H1 (cell line): ENCODE results near the gene CTU1. TPM values are rescaled to one million over a fixed set of nuclear protein-coding genes. Genes with fewer than 3 reads are reported as not detected.

Experiments used
- CTCF ChIA-PET: fragments of 300-600 bp; sonication (Branson Sonifier 250); formaldehyde crosslinking; loops from one replicate; lab custom pipeline; 2021; ENCODE audit not compliant: partially characterized antibody; lab: Charles Lee
- POLR2A ChIA-PET: fragments of 300-600 bp; sonication (Branson Sonifier 250); formaldehyde crosslinking; loops from one replicate; lab custom pipeline; 2021; ENCODE audit warnings: inconsistent platforms; ENCODE audit not compliant: partially characterized antibody; lab: Charles Lee
- DNase-seq, 2 experiments: peaks; one replicate each; pipeline versions ENCODE4 v3.0.0 to v3.0.0-alpha.2; 2010 to 2022; ENCODE audit warnings: low spot score in 2 of 2, low read depth in 1 of 2, mixed read lengths in 1 of 2
- FAIRE-seq: peaks from 2 replicates; lab custom pipeline; 2011; peaks lifted over from hg19 to GRCh38; lab: Jason Lieb, UNC
- H2AFZ ChIP-seq: 2 replicates; pipeline ENCODE4 v1.8.1; 2012; ENCODE audit warnings: low read length, inconsistent platforms
- H2AK5ac ChIP-seq: 2 replicates; pipeline ENCODE4 v1.6.1; 2013; ENCODE audit warnings: low read depth, low read length
- H2BK120ac ChIP-seq: replicated peaks from 2 replicates; pipeline ENCODE3; 2013; ENCODE audit warnings: low read depth, low read length, inconsistent platforms
- H2BK12ac ChIP-seq: 2 replicates; pipeline ENCODE4 v1.6.1; 2013; ENCODE audit warnings: low read depth, low read length
- H2BK15ac ChIP-seq: 2 replicates; pipeline ENCODE4 v1.6.1; 2013; ENCODE audit warnings: low read length
- H2BK20ac ChIP-seq: 2 replicates; pipeline ENCODE4 v1.6.1; 2013; ENCODE audit warnings: low read length
- H2BK5ac ChIP-seq: 2 replicates; pipeline ENCODE4 v1.6.1; 2013; ENCODE audit warnings: low read depth, low read length
- H3K14ac ChIP-seq: 2 replicates; pipeline ENCODE4 v1.6.1; 2013; ENCODE audit warnings: inconsistent platforms; ENCODE audit not compliant: insufficient read length
- H3K18ac ChIP-seq: 2 replicates; pipeline ENCODE4 v1.6.1; 2013; ENCODE audit warnings: low read length; ENCODE audit errors: extremely low read depth
- H3K23ac ChIP-seq: 2 replicates; pipeline ENCODE4 v1.6.1; 2013; ENCODE audit warnings: inconsistent platforms; ENCODE audit not compliant: insufficient read length
- H3K23me2 ChIP-seq: 2 replicates; pipeline ENCODE4 v1.6.1; 2013; ENCODE audit warnings: low read depth, low read length
- H3K27ac ChIP-seq: 2 replicates; pipeline ENCODE4 v1.6.1; 2011; ENCODE audit warnings: low read depth, low read length, inconsistent platforms
- H3K27me3 ChIP-seq, 4 experiments: replicated peaks in 1 of 4; 1 replicate in 1 of 4; 2 replicates in 3 of 4; pipeline versions ENCODE4 v1.6.1 to v1.8.1; 2011 to 2013; ENCODE audit warnings: low read length in 3 of 4, mild to moderate bottlenecking in 3 of 4, inconsistent platforms in 2 of 4, mixed read lengths in 2 of 4, moderate library complexity in 1 of 4; ENCODE audit not compliant: control insufficient read depth in 3 of 4, insufficient read depth in 3 of 4; ENCODE audit errors: extremely low read depth in 1 of 4
- H3K36me3 ChIP-seq, 4 experiments: 2 replicates each; pipeline versions ENCODE4 v1.6.1 to v1.8.1; 2011 to 2013; ENCODE audit warnings: mild to moderate bottlenecking in 4 of 4, low read length in 3 of 4, moderate library complexity in 2 of 4, control low read depth in 1 of 4, inconsistent platforms in 1 of 4; ENCODE audit not compliant: insufficient read depth in 4 of 4, control insufficient read depth in 2 of 4
- H3K4ac ChIP-seq: replicated peaks from 2 replicates; pipeline ENCODE3; 2013; ENCODE audit warnings: low read length, low read depth, mixed read lengths, inconsistent platforms; ENCODE audit not compliant: insufficient read length
- H3K4me1 ChIP-seq, 4 experiments: replicated peaks in 1 of 4; 1 replicate in 1 of 4; 2 replicates in 3 of 4; pipeline versions ENCODE4 v1.6.1 to v1.8.1; 2011 to 2013; ENCODE audit warnings: low read length in 3 of 4, inconsistent platforms in 2 of 4, mixed read lengths in 1 of 4; ENCODE audit not compliant: insufficient read depth in 4 of 4, control insufficient read depth in 3 of 4
- H3K4me2 ChIP-seq, 2 experiments: 2 replicates each; pipeline versions ENCODE4 v1.6.1 to v1.8.1; 2011 to 2013; ENCODE audit warnings: low read depth in 2 of 2, low read length in 2 of 2, control low read depth in 1 of 2, inconsistent platforms in 1 of 2, mild to moderate bottlenecking in 1 of 2; ENCODE audit not compliant: insufficient read depth in 1 of 2
- H3K4me3 ChIP-seq, 4 experiments: fragments of 200-600, 300-600 bp in 1 of 4; sonication (generic), shearing (Covaris generic), sonication (Bioruptor Twin) in 1 of 4; 2 replicates each; pipeline versions ENCODE4 v1.5.1 to v1.8.1; 2011 to 2016; ENCODE audit warnings: low read length in 4 of 4, low read depth in 3 of 4, control low read depth in 2 of 4, inconsistent platforms in 2 of 4, mild to moderate bottlenecking in 2 of 4, mixed read lengths in 1 of 4, moderate library complexity in 1 of 4; ENCODE audit not compliant: insufficient read depth in 2 of 4; ENCODE audit errors: extremely low read depth in 1 of 4
- H3K56ac ChIP-seq: replicated peaks from 2 replicates; pipeline ENCODE3; 2013; ENCODE audit warnings: low read depth, mild to moderate bottlenecking, mixed read lengths, low read length, inconsistent platforms; ENCODE audit not compliant: insufficient read length
- H3K79me1 ChIP-seq: 2 replicates; pipeline ENCODE4 v1.6.1; 2013; ENCODE audit warnings: low read depth, low read length, control low read depth
- H3K79me2 ChIP-seq, 2 experiments: 2 replicates each; pipeline versions ENCODE4 v1.6.1 to v1.8.1; 2012 to 2013; ENCODE audit warnings: low read length in 2 of 2, mild to moderate bottlenecking in 2 of 2, inconsistent platforms in 1 of 2; ENCODE audit not compliant: insufficient read depth in 2 of 2, control insufficient read depth in 1 of 2
- H3K9ac ChIP-seq, 4 experiments: replicated peaks in 1 of 4; 1 replicate in 1 of 4; 2 replicates in 3 of 4; pipeline versions ENCODE4 v1.6.1 to v1.8.1; 2011 to 2013; ENCODE audit warnings: low read depth in 3 of 4, low read length in 3 of 4, control low read depth in 2 of 4, mild to moderate bottlenecking in 2 of 4, moderate library complexity in 2 of 4, inconsistent platforms in 1 of 4; ENCODE audit errors: extremely low read depth in 1 of 4
- H3K9me3 ChIP-seq, 2 experiments: 2 replicates each; pipeline versions ENCODE4 v1.6.1 to v1.8.1; 2012 to 2013; ENCODE audit warnings: mild to moderate bottlenecking in 2 of 2, moderate library complexity in 2 of 2, control low read depth in 1 of 2, inconsistent platforms in 1 of 2, low read depth in 1 of 2, low read length in 1 of 2, mixed read lengths in 1 of 2; ENCODE audit not compliant: insufficient read depth in 2 of 2
- H4K20me1 ChIP-seq, 2 experiments: replicated peaks in 1 of 2; 2 replicates each; pipeline versions ENCODE3 to v1.8.1; 2011 to 2013; ENCODE audit warnings: inconsistent platforms in 2 of 2, low read length in 2 of 2, mild to moderate bottlenecking in 1 of 2; ENCODE audit not compliant: insufficient read depth in 2 of 2, control insufficient read depth in 1 of 2
- H4K5ac ChIP-seq: 2 replicates; pipeline ENCODE4 v1.6.1; 2013; ENCODE audit warnings: low read length, low read depth, mixed read lengths, inconsistent platforms; ENCODE audit not compliant: insufficient read length
- H4K8ac ChIP-seq: 2 replicates; pipeline ENCODE4 v1.8.0; 2013; ENCODE audit warnings: mild to moderate bottlenecking, moderate library complexity, low read length, inconsistent platforms; ENCODE audit not compliant: insufficient read depth; ENCODE audit errors: extremely low read depth
- H4K91ac ChIP-seq: replicated peaks from 2 replicates; pipeline ENCODE3; 2013; ENCODE audit warnings: low read length, mixed read lengths, inconsistent platforms; ENCODE audit not compliant: insufficient read length
- ASH2L ChIP-seq: fragments of 200-600, 300-600 bp; sonication (generic); IDR thresholded peaks from one replicate; pipeline ENCODE4 v1.7.1; 2017; ENCODE audit warnings: low read length
- BRCA1 ChIP-seq: IDR thresholded peaks from 2 replicates; pipeline ENCODE4 v1.6.1; 2012; ENCODE audit warnings: low read depth, low read length, improper control_type of control experiment
- CREB1 ChIP-seq: IDR thresholded peaks from 2 replicates; pipeline ENCODE4 v1.6.1; 2012; ENCODE audit warnings: inconsistent platforms
- JUND ChIP-seq: IDR thresholded peaks from 2 replicates; pipeline ENCODE4 v1.6.1; 2011; ENCODE audit warnings: mild to moderate bottlenecking, improper control_type of control experiment, low read length
- POU5F1 ChIP-seq: IDR thresholded peaks from 2 replicates; pipeline ENCODE4 v1.6.1; 2011; ENCODE audit warnings: low read depth, mild to moderate bottlenecking, low read length, moderate library complexity
- RNF2 ChIP-seq: fragments of 200-900, 300-1000 bp; sonication (generic); IDR thresholded peaks from 2 replicates; pipeline ENCODE4 v1.7.1; 2016; ENCODE audit warnings: borderline replicate concordance, low read depth, mild to moderate bottlenecking, antibody characterized with exemption, low read length; ENCODE audit not compliant: poor library complexity, severe bottlenecking; ENCODE audit errors: missing control alignments
- SIN3A ChIP-seq, 2 experiments: IDR thresholded peaks in 1 of 2; conservative IDR thresholded peaks in 1 of 2; 2 replicates each; pipeline ENCODE4 v1.6.1; 2011 to 2012; ENCODE audit warnings: low read length in 2 of 2, improper control_type of control experiment in 1 of 2, low read depth in 1 of 2, mild to moderate bottlenecking in 1 of 2
- SIX5 ChIP-seq: IDR thresholded peaks from 2 replicates; pipeline ENCODE4 v1.6.1; 2011; ENCODE audit warnings: mild to moderate bottlenecking, low read depth, low read length
- SUZ12 ChIP-seq: fragments of 200-600 bp; sonication (generic); IDR thresholded peaks from 2 replicates; pipeline ENCODE4 v1.6.1; 2012; ENCODE audit warnings: mild to moderate bottlenecking, inconsistent platforms, low read length, moderate library complexity, mixed read lengths
- TAF1 ChIP-seq: IDR thresholded peaks from 2 replicates; pipeline ENCODE4 v1.6.1; 2011; ENCODE audit warnings: mild to moderate bottlenecking, low read depth, low read length
- TCF12 ChIP-seq: IDR thresholded peaks from 2 replicates; pipeline ENCODE4 v1.6.1; 2011; ENCODE audit warnings: low read depth, mild to moderate bottlenecking, low read length
- ZNF274 ChIP-seq: IDR thresholded peaks from 2 replicates; pipeline ENCODE4 v1.7.0; 2012; ENCODE audit warnings: low read length, borderline replicate concordance; ENCODE audit errors: extremely low read depth
- WGBS, 2 experiments: shearing (Covaris generic) in 1 of 2; methylation state at CpG; one replicate each; pipeline versions ENCODE4 v1.1.6 to v1.1.7; 2013 to 2015; ENCODE audit warnings: low lambda C conversion rate in 2 of 2, mixed read lengths in 2 of 2, inconsistent platforms in 1 of 2, low coverage in 1 of 2, missing lambda C conversion rate in 1 of 2; ENCODE audit not compliant: insufficient replicate concordance in 2 of 2, insufficient coverage in 1 of 2, insufficient read length in 1 of 2; ENCODE audit errors: extremely low coverage in 1 of 2, missing lambda C conversion rate in 1 of 2; 5-methylcytosine and 5-hydroxymethylcytosine counted together
- polyA plus RNA-seq, 7 experiments: library from polyadenylated mRNA; depleted of rRNA in 3 of 7; stranded (reverse) in 5 of 7; unstranded in 2 of 7; fragments of >200 nt in 5 of 7; fragments of 200-250 nt in 2 of 7; gene quantifications; 1 replicate in 5 of 7; 2 replicates in 1 of 7; 4 replicates in 1 of 7; pipeline versions ENCODE4 v1.2.1 to v1.2.3, GENCODE V29; 2011 to 2013; ENCODE audit warnings: missing spikeins in 2 of 7, mixed read lengths in 2 of 7
- total RNA-seq: library from RNA; stranded (reverse); fragmentation: NEBNext Ultra II Directional; extraction: Animal tissue kit (Norgen Biotek cat#: 25700); gene quantifications from 2 replicates; pipeline ENCODE4 v1.2.1, GENCODE V29; 2021

The CTU1 gene
- total and polyA plus RNA-seq, 2 of the 8 experiments (the other 6 are each of a cell fraction or from before 2014, with no cell fraction given), result 4.6 to 7.2 TPM

GRCh38 chr19:51093510-51094345 is 14.5 kb downstream of the CTU1 start:
- POLR2A ChIA-PET, result interaction anchor here (1.2 kb wide), 1 partner anchor 72 kb away, joined by 3 read pairs; no protein-coding TSS in a partner anchor
- no peak for TF ChIP-seq CREB1
- no peak for TF ChIP-seq TAF1
- TF ChIP-seq ASH2L, result no peak
- TF ChIP-seq RNF2, result no peak
- no peak for TF ChIP-seq POU5F1
- no peak for TF ChIP-seq BRCA1
- TF ChIP-seq ZNF274, result no peak
- TF ChIP-seq TCF12, result no peak
- no peak for TF ChIP-seq JUND
- TF ChIP-seq SUZ12, result no peak
- no peak for TF ChIP-seq SIX5
- TF ChIP-seq SIN3A (conservative IDR thresholded peaks at IDR 0.05 in 1 of 2, IDR thresholded peaks at IDR 0.05 in 1 of 2; ENCODE audit: low read depth in 1 of 2, low read length in 2 of 2), result no peak

More at GRCh38 chr19:51093510-51094345, 14.5 kb downstream of the CTU1 start:
- no peak overlapping the region for H2AFZ ChIP-seq
- H3K18ac ChIP-seq, result no peak overlapping the region
- H3K56ac ChIP-seq, result no peak overlapping the region
- H2BK15ac ChIP-seq, result peak overlapping the region; percentile 81; the same call in 1 of the 2 replicates
- no peaks in the 10 kb centered on the region for H3K79me1 ChIP-seq
- H3K27ac ChIP-seq, result no peak overlapping the region
- no peak overlapping the region for H3K9ac ChIP-seq
- peaks cover 0 to 3% of the 10 kb centered on the region in 2 experiments for H4K20me1 ChIP-seq
- no peak overlapping the region for H3K14ac ChIP-seq
- no peak for FAIRE-seq
- H3K23me2 ChIP-seq, result no peaks in the 10 kb centered on the region
- H2AK5ac ChIP-seq, result 0 out of 2 replicates have a peak overlapping the region, but pooled peaks have one; percentile 30
- no peak overlapping the region for H3K4me2 ChIP-seq
- WGBS, 2 experiments, result 89% methylated on average over 19 of the region's 22 CpGs; no CpG with 5 or more reads in 1 of the 2 experiments
- H4K5ac ChIP-seq, result no peak overlapping the region
- H2BK120ac ChIP-seq, result no peak overlapping the region
- H3K36me3 ChIP-seq, result no peaks in the 10 kb centered on the region
- H3K4me3 ChIP-seq, result no peak overlapping the region
- H4K8ac ChIP-seq, result peak overlapping the region; percentile 74; the same call in 1 of the 2 replicates
- H3K79me2 ChIP-seq, result no peaks in the 10 kb centered on the region
- H4K91ac ChIP-seq, result no peak overlapping the region
- H3K27me3 ChIP-seq, result no peaks in the 10 kb centered on the region; a peak in 1 of 7 replicates
- H3K4me1 ChIP-seq, result peaks cover 0 to 6% (median 2%) of the 10 kb centered on the region in 4 experiments; a peak in 5 of 7 replicates
- H3K9me3 ChIP-seq, result no peaks in the 10 kb centered on the region
- no peak overlapping the region for H2BK20ac ChIP-seq
- H2BK12ac ChIP-seq, result no peak overlapping the region
- H3K4ac ChIP-seq, result no peak overlapping the region
- CTCF ChIA-PET, result interaction anchor here (0.6 to 8.3 kb wide), 25 partner anchors 8 to 314 kb away, joined by 3 to 269 read pairs (median 6); partner anchors contain the start of genes KLK10, KLK11, KLK13 and KLK4
- H3K23ac ChIP-seq, result no peak overlapping the region
- DNase-seq, result no peak
- H2BK5ac ChIP-seq, result no peak overlapping the region
